SK-N-SH treated with all-trans-retinoic acid at 6 μM for 48 hours (cell line): ENCODE results near the gene WHRN.

Experiments used
- ATAC-seq: fragments of 200-7000 bp; cut with Tn5 transposase; 3 replicates; pipeline ENCODE4 v1.9.1; 2020; ENCODE audit warnings: mild to moderate bottlenecking, moderate library complexity
- ARNTL ChIP-seq: fragments of 450-650 bp; formaldehyde crosslinking; IDR thresholded peaks from 2 replicates; pipeline ENCODE4 v1.5.0; 2020; ENCODE audit warnings: low read depth, mild to moderate bottlenecking, moderate library complexity, borderline replicate concordance
- CSDC2 ChIP-seq: fragments of 250-450 bp; sonication (Bioruptor Pico); IDR thresholded peaks from 2 replicates; pipeline ENCODE4 v1.5.0; 2020; ENCODE audit warnings: mild to moderate bottlenecking, moderate library complexity
- ESRRG ChIP-seq: fragments of 250-450 bp; sonication (Bioruptor Pico); IDR thresholded peaks from 2 replicates; pipeline ENCODE4 v1.6.1; 2021; ENCODE audit warnings: mild to moderate bottlenecking
- GLIS3 ChIP-seq: fragments of 250-450 bp; sonication (Bioruptor Pico); IDR thresholded peaks from 2 replicates; pipeline ENCODE4 v1.5.0; 2020; ENCODE audit warnings: mild to moderate bottlenecking, moderate library complexity
- ISL1 ChIP-seq: fragments of 250-450 bp; sonication (Bioruptor Pico); IDR thresholded peaks from 2 replicates; pipeline ENCODE4 v2.1.2; 2022; ENCODE audit warnings: mild to moderate bottlenecking, moderate library complexity
- OSR1 ChIP-seq: fragments of 250-450 bp; sonication (Bioruptor Pico); IDR thresholded peaks from 2 replicates; pipeline ENCODE4 v1.8.0; 2022; ENCODE audit warnings: moderate library complexity, mild to moderate bottlenecking, inconsistent platforms
- POU6F1 ChIP-seq: fragments of 250-450 bp; sonication (Bioruptor Pico); IDR thresholded peaks from 2 replicates; pipeline ENCODE4 v1.8.0; 2021; ENCODE audit warnings: low read depth, mild to moderate bottlenecking, moderate library complexity, borderline replicate concordance
- PPARA ChIP-seq: fragments of 250-450 bp; sonication (Bioruptor Pico); IDR thresholded peaks from 2 replicates; pipeline ENCODE4 v1.5.0; 2020; ENCODE audit warnings: mild to moderate bottlenecking, borderline replicate concordance
- RARB ChIP-seq: fragments of 250-450 bp; sonication (Bioruptor Pico); IDR thresholded peaks from 2 replicates; pipeline ENCODE4 v1.8.0; 2021; ENCODE audit warnings: mild to moderate bottlenecking, moderate library complexity
- SNAI2 ChIP-seq: fragments of 250-450 bp; sonication (Bioruptor Pico); IDR thresholded peaks from 2 replicates; pipeline ENCODE4 v1.5.0; 2020; ENCODE audit warnings: mild to moderate bottlenecking, moderate library complexity
- TCF4 ChIP-seq: fragments of 250-450 bp; sonication (Bioruptor Pico); IDR thresholded peaks from 2 replicates; pipeline ENCODE4 v1.8.0; 2021; ENCODE audit warnings: mild to moderate bottlenecking, moderate library complexity, borderline replicate concordance
- TOX ChIP-seq: fragments of 250-450 bp; sonication (Bioruptor Pico); IDR thresholded peaks from 2 replicates; pipeline ENCODE4 v1.8.0; 2021; ENCODE audit warnings: mild to moderate bottlenecking, moderate library complexity, borderline replicate concordance
- ZC3H10 ChIP-seq: fragments of 250-450 bp; sonication (Bioruptor Pico); IDR thresholded peaks from 2 replicates; pipeline ENCODE4 v1.5.1; 2021; ENCODE audit warnings: mild to moderate bottlenecking, moderate library complexity
- ZFP3 ChIP-seq: fragments of 250-450 bp; sonication (Bioruptor Pico); IDR thresholded peaks from 2 replicates; pipeline ENCODE4 v1.5.0; 2020; ENCODE audit warnings: mild to moderate bottlenecking, moderate library complexity
- ZFP30 ChIP-seq: fragments of 450-650 bp; formaldehyde crosslinking; IDR thresholded peaks from 2 replicates; pipeline ENCODE4 v1.5.0; 2022; ENCODE audit warnings: mild to moderate bottlenecking, moderate library complexity
- ZNF565 ChIP-seq: fragments of 450-650 bp; formaldehyde crosslinking; conservative IDR thresholded peaks from 2 replicates; pipeline ENCODE4 v1.5.0; 2020; ENCODE audit warnings: low read depth, mild to moderate bottlenecking, moderate library complexity
- ZNF70 ChIP-seq: fragments of 450-650 bp; formaldehyde crosslinking; IDR thresholded peaks from 2 replicates; pipeline ENCODE4 v1.5.0; 2020; ENCODE audit warnings: mild to moderate bottlenecking, moderate library complexity
- ZNF8 ChIP-seq: fragments of 450-650 bp; formaldehyde crosslinking; IDR thresholded peaks from 2 replicates; pipeline ENCODE4 v1.5.0; 2020; ENCODE audit warnings: mild to moderate bottlenecking, moderate library complexity
- TF ChIP-seq, protein P1 (sequence below): fragments of 250-450 bp; sonication (Bioruptor Pico); IDR thresholded peaks from 2 replicates; pipeline ENCODE4 v1.8.0; 2020; ENCODE audit warnings: mild to moderate bottlenecking, moderate library complexity, borderline replicate concordance
- TF ChIP-seq, protein P2 (sequence below): fragments of 250-450 bp; sonication (Bioruptor Pico); IDR thresholded peaks from 2 replicates; pipeline ENCODE4 v1.5.1; 2020; ENCODE audit warnings: low read depth, mild to moderate bottlenecking, moderate library complexity
- TF ChIP-seq, protein P3 (sequence below): fragments of 250-450 bp; sonication (Bioruptor Pico); IDR thresholded peaks from 2 replicates; pipeline ENCODE4 v1.5.1; 2021; ENCODE audit warnings: mild to moderate bottlenecking, moderate library complexity
- TF ChIP-seq, protein P4 (sequence below): fragments of 250-450 bp; sonication (Bioruptor Pico); IDR thresholded peaks from 2 replicates; pipeline ENCODE4 v1.5.0; 2020; ENCODE audit warnings: mild to moderate bottlenecking, moderate library complexity

WHRN gene

DNA sequence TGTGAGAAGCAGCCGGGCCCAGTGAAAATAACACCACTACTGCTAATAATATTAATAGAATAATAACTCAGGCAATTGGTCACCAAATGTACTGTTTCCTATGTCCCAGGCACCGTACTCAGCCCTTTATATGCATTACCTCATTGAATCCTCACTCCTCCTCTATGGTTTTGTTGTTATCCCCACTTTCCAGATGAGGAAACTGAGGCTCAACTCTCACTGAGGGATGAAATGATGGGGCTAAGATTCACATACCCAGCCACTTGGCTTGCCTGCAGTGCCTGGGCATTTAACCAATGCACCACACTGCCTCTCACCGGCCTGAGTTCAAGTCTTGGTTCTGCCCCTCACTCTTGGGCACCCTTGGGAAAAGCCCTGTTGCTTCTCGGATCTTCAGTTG, 34.1 kb downstream of the WHRN start:
- ATAC-seq = no peak
- TF ChIP-seq ISL1 (CRISPR knock-in tag) (no peak), POU6F1 (CRISPR knock-in tag) (no peak), CSDC2 (CRISPR knock-in tag) (no peak), ZNF70 (CRISPR knock-in tag) (no peak), ZNF565 (CRISPR knock-in tag) (no peak), RARB (no peak), GLIS3 (CRISPR knock-in tag) (no peak), PPARA (CRISPR knock-in tag) (no peak), ZC3H10 (CRISPR knock-in tag) (no peak), SNAI2 (CRISPR knock-in tag) (no peak), ARNTL (CRISPR knock-in tag) (no peak), OSR1 (no peak), ZNF8 (no peak), TOX (no peak), TCF4 (CRISPR knock-in tag) (no peak)
- TF ChIP-seq, protein P1, sequence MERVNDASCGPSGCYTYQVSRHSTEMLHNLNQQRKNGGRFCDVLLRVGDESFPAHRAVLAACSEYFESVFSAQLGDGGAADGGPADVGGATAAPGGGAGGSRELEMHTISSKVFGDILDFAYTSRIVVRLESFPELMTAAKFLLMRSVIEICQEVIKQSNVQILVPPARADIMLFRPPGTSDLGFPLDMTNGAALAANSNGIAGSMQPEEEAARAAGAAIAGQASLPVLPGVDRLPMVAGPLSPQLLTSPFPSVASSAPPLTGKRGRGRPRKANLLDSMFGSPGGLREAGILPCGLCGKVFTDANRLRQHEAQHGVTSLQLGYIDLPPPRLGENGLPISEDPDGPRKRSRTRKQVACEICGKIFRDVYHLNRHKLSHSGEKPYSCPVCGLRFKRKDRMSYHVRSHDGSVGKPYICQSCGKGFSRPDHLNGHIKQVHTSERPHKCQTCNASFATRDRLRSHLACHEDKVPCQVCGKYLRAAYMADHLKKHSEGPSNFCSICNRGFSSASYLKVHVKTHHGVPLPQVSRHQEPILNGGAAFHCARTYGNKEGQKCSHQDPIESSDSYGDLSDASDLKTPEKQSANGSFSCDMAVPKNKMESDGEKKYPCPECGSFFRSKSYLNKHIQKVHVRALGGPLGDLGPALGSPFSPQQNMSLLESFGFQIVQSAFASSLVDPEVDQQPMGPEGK = no peak
- TF ChIP-seq, protein P2, sequence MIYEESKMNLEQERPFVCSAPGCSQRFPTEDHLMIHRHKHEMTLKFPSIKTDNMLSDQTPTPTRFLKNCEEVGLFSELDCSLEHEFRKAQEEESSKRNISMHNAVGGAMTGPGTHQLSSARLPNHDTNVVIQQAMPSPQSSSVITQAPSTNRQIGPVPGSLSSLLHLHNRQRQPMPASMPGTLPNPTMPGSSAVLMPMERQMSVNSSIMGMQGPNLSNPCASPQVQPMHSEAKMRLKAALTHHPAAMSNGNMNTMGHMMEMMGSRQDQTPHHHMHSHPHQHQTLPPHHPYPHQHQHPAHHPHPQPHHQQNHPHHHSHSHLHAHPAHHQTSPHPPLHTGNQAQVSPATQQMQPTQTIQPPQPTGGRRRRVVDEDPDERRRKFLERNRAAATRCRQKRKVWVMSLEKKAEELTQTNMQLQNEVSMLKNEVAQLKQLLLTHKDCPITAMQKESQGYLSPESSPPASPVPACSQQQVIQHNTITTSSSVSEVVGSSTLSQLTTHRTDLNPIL = no peak
- TF ChIP-seq, protein P3, sequence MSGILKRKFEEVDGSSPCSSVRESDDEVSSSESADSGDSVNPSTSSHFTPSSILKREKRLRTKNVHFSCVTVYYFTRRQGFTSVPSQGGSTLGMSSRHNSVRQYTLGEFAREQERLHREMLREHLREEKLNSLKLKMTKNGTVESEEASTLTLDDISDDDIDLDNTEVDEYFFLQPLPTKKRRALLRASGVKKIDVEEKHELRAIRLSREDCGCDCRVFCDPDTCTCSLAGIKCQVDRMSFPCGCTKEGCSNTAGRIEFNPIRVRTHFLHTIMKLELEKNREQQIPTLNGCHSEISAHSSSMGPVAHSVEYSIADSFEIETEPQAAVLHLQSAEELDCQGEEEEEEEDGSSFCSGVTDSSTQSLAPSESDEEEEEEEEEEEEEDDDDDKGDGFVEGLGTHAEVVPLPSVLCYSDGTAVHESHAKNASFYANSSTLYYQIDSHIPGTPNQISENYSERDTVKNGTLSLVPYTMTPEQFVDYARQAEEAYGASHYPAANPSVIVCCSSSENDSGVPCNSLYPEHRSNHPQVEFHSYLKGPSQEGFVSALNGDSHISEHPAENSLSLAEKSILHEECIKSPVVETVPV = no peak

DNA sequence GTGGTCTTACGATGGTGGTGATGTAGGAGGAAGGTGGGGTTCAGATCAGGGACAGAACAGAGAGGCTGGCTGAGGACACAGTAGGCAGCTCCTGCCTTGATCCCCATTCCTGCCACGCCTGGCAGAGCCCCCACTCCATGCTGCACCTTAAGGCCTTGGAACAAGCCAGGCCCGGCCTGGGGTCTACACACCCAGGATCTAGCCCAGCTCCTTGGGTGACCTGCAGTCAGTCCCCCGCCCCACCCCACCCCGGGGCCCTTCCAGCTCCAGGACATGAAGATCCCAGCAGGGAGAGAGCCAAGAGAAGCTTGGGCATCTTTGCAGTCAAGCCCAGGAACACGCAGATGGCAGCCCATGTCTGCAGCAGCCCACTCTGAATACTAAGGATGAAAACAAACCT, 34.7 kb downstream of the WHRN start:
- TF ChIP-seq ZC3H10 (CRISPR knock-in tag) (no peak), ESRRG (no peak), TCF4 (CRISPR knock-in tag) (no peak), ZNF565 (CRISPR knock-in tag) (no peak), ZFP30 (CRISPR knock-in tag) (no peak), ARNTL (CRISPR knock-in tag) (no peak), SNAI2 (CRISPR knock-in tag) (no peak), ZNF8 (no peak), ZFP3 (CRISPR knock-in tag) (no peak)
- TF ChIP-seq, protein P4, sequence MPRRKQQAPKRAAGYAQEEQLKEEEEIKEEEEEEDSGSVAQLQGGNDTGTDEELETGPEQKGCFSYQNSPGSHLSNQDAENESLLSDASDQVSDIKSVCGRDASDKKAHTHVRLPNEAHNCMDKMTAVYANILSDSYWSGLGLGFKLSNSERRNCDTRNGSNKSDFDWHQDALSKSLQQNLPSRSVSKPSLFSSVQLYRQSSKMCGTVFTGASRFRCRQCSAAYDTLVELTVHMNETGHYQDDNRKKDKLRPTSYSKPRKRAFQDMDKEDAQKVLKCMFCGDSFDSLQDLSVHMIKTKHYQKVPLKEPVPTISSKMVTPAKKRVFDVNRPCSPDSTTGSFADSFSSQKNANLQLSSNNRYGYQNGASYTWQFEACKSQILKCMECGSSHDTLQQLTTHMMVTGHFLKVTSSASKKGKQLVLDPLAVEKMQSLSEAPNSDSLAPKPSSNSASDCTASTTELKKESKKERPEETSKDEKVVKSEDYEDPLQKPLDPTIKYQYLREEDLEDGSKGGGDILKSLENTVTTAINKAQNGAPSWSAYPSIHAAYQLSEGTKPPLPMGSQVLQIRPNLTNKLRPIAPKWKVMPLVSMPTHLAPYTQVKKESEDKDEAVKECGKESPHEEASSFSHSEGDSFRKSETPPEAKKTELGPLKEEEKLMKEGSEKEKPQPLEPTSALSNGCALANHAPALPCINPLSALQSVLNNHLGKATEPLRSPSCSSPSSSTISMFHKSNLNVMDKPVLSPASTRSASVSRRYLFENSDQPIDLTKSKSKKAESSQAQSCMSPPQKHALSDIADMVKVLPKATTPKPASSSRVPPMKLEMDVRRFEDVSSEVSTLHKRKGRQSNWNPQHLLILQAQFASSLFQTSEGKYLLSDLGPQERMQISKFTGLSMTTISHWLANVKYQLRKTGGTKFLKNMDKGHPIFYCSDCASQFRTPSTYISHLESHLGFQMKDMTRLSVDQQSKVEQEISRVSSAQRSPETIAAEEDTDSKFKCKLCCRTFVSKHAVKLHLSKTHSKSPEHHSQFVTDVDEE = no peak
- no peak for ATAC-seq

GRCh38 chr9:114470121-114470520, 35.2 kb downstream of the WHRN start:
- no peak for ATAC-seq
- TF ChIP-seq ARNTL (CRISPR knock-in tag) (no peak), PPARA (CRISPR knock-in tag) (no peak), ZNF565 (CRISPR knock-in tag) (no peak), ESRRG (no peak), OSR1 (no peak), ZNF70 (CRISPR knock-in tag) (no peak), ZFP30 (CRISPR knock-in tag) (no peak), ZNF8 (no peak), ZC3H10 (CRISPR knock-in tag) (no peak), TOX (no peak)
- TF ChIP-seq, protein P4 = no peak
- TF ChIP-seq, protein P3 = no peak
- TF ChIP-seq, protein P1 = no peak
